DOHH2 (cell line): Measurements from ENCODE around the gene ABCA4.

Experiments used
- H3F3A ChIP-seq: fragments of 200-600 bp; sonication (generic), shearing (Covaris generic); 2 replicates; pipeline ENCODE4 v1.6.0; 2016; ENCODE audit warnings: antibody characterized with exemption, mild to moderate bottlenecking; ENCODE audit not compliant: control insufficient read depth, insufficient read depth
- H3K27ac ChIP-seq: fragments of 200-600 bp; sonication (generic); 2 replicates; pipeline ENCODE4 v1.5.1; 2014; ENCODE audit warnings: low read depth, mild to moderate bottlenecking, low read length, moderate library complexity
- H3K27me3 ChIP-seq: fragments of 200-600 bp; sonication (generic); 2 replicates; pipeline ENCODE4 v1.6.1; 2014; ENCODE audit warnings: mild to moderate bottlenecking, low read length, mixed read lengths; ENCODE audit not compliant: control insufficient read depth
- H3K36me3 ChIP-seq: fragments of 200-600 bp; sonication (generic); 2 replicates; pipeline ENCODE4 v1.6.1; 2014; ENCODE audit warnings: mild to moderate bottlenecking, low read length, moderate library complexity, mixed read lengths; ENCODE audit not compliant: control insufficient read depth
- H3K4me1 ChIP-seq: fragments of 200-600 bp; sonication (generic); 2 replicates; pipeline ENCODE4 v1.6.1; 2014; ENCODE audit warnings: mild to moderate bottlenecking, low read length, mixed read lengths; ENCODE audit not compliant: control insufficient read depth
- H3K4me2 ChIP-seq: fragments of 200-600 bp; sonication (generic); 2 replicates; pipeline ENCODE4 v1.6.0; 2014; ENCODE audit warnings: mild to moderate bottlenecking, low read length, moderate library complexity
- H3K4me3 ChIP-seq: fragments of 200-600 bp; sonication (generic); 2 replicates; pipeline ENCODE4 v1.5.1; 2014; ENCODE audit warnings: mild to moderate bottlenecking, low read length, mixed read lengths
- H3K79me2 ChIP-seq: fragments of 200-600 bp; sonication (generic); 2 replicates; pipeline ENCODE4 v1.6.1; 2014; ENCODE audit warnings: mild to moderate bottlenecking, low read length, mixed read lengths; ENCODE audit not compliant: control insufficient read depth
- H3K9me2 ChIP-seq: fragments of 200-600 bp; sonication (generic); replicated peaks from 2 replicates; pipeline ENCODE4 v1.6.1; 2014; ENCODE audit warnings: mild to moderate bottlenecking, low read length, mixed read lengths; ENCODE audit not compliant: control insufficient read depth
- H3K9me3 ChIP-seq: fragments of 200-600 bp; sonication (generic); 2 replicates; pipeline ENCODE4 v1.6.1; 2014; ENCODE audit warnings: antibody characterized with exemption, low read length, mixed read lengths; ENCODE audit not compliant: control insufficient read depth, insufficient read depth
- H4K20me1 ChIP-seq: fragments of 200-600 bp; sonication (generic); 2 replicates; pipeline ENCODE4 v1.6.0; 2014; ENCODE audit warnings: low read depth, mild to moderate bottlenecking, antibody characterized with exemption, low read length, moderate library complexity; ENCODE audit not compliant: control insufficient read depth, insufficient read depth
- EZH2phosphoT487 ChIP-seq: fragments of 200-600 bp; sonication (generic); IDR thresholded peaks from 2 replicates; pipeline ENCODE4 v1.6.1; 2017; ENCODE audit warnings: borderline replicate concordance, mild to moderate bottlenecking, antibody characterized with exemption, low read length, moderate library complexity, mixed read lengths
- TF ChIP-seq, protein P1 (sequence below): fragments of 200-600 bp; sonication (generic); IDR thresholded peaks from one replicate; pipeline ENCODE4 v1.5.1; 2014; ENCODE audit warnings: antibody characterized with exemption, mild to moderate bottlenecking, low read depth, low read length; ENCODE audit not compliant: poor library complexity, severe bottlenecking

ABCA4 gene

DNA sequence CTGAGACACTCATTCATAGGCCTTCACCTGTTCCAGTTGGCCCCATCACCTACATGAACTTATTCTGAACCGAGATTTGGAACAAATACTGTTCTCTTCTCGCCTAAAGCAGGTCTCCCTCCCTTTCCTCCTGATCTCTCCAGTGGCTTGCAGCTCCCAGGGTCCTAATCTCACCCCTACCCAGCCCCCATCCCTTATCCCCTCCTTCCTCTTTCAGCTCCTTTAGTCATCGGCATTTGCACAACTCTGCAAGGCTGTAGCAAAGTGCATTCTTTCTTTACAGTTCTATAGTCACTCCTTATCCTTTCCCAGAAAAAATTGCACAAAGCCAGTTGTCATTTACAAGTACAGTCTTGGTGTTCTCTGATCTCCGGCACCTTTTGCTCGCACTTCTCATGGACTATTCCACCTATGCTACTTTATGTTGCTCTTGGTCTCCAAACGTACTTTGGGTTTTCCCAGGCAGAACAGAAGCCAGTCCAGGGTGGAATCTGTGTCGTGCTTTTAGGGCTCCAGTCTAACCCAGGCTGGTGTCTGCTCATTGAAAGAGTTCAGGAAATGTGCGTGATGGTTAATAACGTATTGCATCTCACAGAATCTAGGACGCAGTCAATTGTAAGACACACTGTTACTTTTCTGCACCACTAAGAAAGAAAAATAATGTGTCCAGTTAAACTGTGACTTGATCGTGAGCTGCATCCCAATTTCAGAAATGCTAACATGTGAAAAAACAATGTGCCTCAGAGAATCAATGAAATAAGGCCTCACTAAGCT lies 965 bp downstream of the ABCA4 start:
- H3K79me2 ChIP-seq = no peaks in the 10 kb centered on the region
- H3K27me3 ChIP-seq = no peaks in the 10 kb centered on the region
- no peak overlapping the region for H3K4me3 ChIP-seq
- H3K4me2 ChIP-seq = no peak overlapping the region
- H3K9me3 ChIP-seq = no peaks in the 10 kb centered on the region
- no peaks in the 10 kb centered on the region for H4K20me1 ChIP-seq
- no peaks in the 10 kb centered on the region for H3K9me2 ChIP-seq
- no peak overlapping the region for H3K27ac ChIP-seq
- no peaks in the 10 kb centered on the region for H3K4me1 ChIP-seq
- H3F3A ChIP-seq = no peaks in the 10 kb centered on the region
- no peak for TF ChIP-seq EZH2phosphoT487
- TF ChIP-seq, protein P1, sequence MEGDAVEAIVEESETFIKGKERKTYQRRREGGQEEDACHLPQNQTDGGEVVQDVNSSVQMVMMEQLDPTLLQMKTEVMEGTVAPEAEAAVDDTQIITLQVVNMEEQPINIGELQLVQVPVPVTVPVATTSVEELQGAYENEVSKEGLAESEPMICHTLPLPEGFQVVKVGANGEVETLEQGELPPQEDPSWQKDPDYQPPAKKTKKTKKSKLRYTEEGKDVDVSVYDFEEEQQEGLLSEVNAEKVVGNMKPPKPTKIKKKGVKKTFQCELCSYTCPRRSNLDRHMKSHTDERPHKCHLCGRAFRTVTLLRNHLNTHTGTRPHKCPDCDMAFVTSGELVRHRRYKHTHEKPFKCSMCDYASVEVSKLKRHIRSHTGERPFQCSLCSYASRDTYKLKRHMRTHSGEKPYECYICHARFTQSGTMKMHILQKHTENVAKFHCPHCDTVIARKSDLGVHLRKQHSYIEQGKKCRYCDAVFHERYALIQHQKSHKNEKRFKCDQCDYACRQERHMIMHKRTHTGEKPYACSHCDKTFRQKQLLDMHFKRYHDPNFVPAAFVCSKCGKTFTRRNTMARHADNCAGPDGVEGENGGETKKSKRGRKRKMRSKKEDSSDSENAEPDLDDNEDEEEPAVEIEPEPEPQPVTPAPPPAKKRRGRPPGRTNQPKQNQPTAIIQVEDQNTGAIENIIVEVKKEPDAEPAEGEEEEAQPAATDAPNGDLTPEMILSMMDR = no peak
- no peaks in the 10 kb centered on the region for H3K36me3 ChIP-seq

DNA sequence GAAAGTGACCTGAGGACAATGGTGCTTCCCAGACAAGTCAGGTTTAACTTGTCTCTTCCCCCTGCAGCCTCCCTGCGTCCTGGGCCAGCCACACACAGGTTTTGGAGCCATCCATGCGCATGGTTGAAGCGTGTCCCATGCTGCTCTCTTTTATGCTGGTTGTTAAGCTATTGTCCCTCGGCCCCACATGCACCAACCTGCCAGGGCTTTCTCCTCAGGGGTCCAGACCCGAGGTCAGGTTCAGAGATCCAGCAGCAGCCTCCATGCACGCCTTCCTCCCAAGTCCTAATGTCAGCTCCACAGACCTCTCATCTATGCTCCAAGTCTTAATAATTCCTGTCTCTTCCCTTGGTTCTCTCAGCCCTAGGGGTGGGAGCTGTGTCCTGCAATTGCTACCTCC lies 1.6 kb downstream of the ABCA4 start:
- H3K79me2 ChIP-seq = no peaks in the 10 kb centered on the region
- no peaks in the 10 kb centered on the region for H3K4me1 ChIP-seq
- no peaks in the 10 kb centered on the region for H3K36me3 ChIP-seq
- no peaks in the 10 kb centered on the region for H4K20me1 ChIP-seq
- H3K27me3 ChIP-seq = no peaks in the 10 kb centered on the region
- TF ChIP-seq EZH2phosphoT487 = no peak
- TF ChIP-seq, protein P1 = no peak
- H3K27ac ChIP-seq = no peak overlapping the region
- no peaks in the 10 kb centered on the region for H3F3A ChIP-seq
- no peak overlapping the region for H3K4me3 ChIP-seq
- H3K9me2 ChIP-seq = no peaks in the 10 kb centered on the region
- no peak overlapping the region for H3K4me2 ChIP-seq
- H3K9me3 ChIP-seq = no peaks in the 10 kb centered on the region

GRCh38 chr1:94118471-94118870 lies 2.5 kb downstream of the ABCA4 start:
- H3K27ac ChIP-seq = no peak overlapping the region

More at GRCh38 chr1:94118471-94118870, 2.5 kb downstream of the ABCA4 start:
- no peaks in the 10 kb centered on the region for H3K9me2 ChIP-seq
- no peaks in the 10 kb centered on the region for H3K9me3 ChIP-seq
- H3K36me3 ChIP-seq = no peaks in the 10 kb centered on the region
- H3K27me3 ChIP-seq = no peaks in the 10 kb centered on the region
- H3K79me2 ChIP-seq = no peaks in the 10 kb centered on the region
- TF ChIP-seq EZH2phosphoT487 = no peak
- TF ChIP-seq, protein P1 = no peak
- H4K20me1 ChIP-seq = no peaks in the 10 kb centered on the region
- no peaks in the 10 kb centered on the region for H3K4me1 ChIP-seq
- H3K4me2 ChIP-seq = no peak overlapping the region
- no peak overlapping the region for H3K4me3 ChIP-seq
- no peaks in the 10 kb centered on the region for H3F3A ChIP-seq
